ENCODE data around the gene XRCC1. TPM values are rescaled to one million over a fixed set of nuclear protein-coding genes. Genes with fewer than 3 reads are reported as not detected.

Gene XRCC1
- total and polyA plus RNA-seq, 2 of the 8 experiments (the other 6 are each of a cell fraction or from before 2014, with no cell fraction given): 42.5 to 44.4 TPM

DNA sequence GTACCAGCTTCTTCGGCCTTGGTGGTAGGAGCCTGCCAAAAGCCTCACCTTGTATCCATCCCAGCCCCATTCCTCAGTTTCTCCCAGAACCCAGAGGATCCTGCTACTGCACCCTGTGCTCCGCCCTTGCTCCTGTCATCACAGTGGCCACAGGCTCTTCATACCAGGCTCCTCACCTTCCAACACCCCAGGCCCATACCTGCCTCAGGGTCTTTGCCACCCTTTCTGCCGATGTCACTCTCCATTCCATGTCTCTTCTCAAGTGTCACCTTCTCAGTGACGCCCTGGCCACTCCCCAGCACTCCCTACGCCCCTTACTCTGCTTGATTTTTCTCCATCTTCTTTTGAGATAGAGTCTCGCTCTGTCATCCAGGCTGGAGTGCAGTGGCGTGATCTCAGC is 34.5 kb upstream of the XRCC1 start:
- Histone ChIP-seq H2BK5ac (ENCODE audit: low read depth, low read length) (no peak overlapping the region), H3K23me2 (ENCODE audit: low read depth, low read length) (no peaks in the 10 kb centered on the region; the same call in 1 of the 2 replicates), H3K27ac (ENCODE audit: low read depth, low read length) (no peak overlapping the region), H3K9ac (replicated peaks in 1 of 4; ENCODE audit: extremely low read depth in 1 of 4, low read depth in 3 of 4, low read length in 3 of 4) (no peak overlapping the region), H3K79me1 (ENCODE audit: low read depth, low read length) (peaks cover 5% of the 10 kb centered on the region; the same call in 1 of the 2 replicates), H3K23ac (ENCODE audit: insufficient read length) (no peak overlapping the region), H3K36me3 (ENCODE audit: control insufficient read depth in 2 of 4, insufficient read depth in 4 of 4, low read length in 3 of 4) (peaks cover 0 to 4% (median 1%) of the 10 kb centered on the region in 4 experiments; a peak in 2 of 8 replicates), H3K18ac (ENCODE audit: extremely low read depth, low read length) (no peak overlapping the region), H3K79me2 (ENCODE audit: control insufficient read depth in 1 of 2, insufficient read depth in 2 of 2, low read length in 2 of 2) (no peaks in the 10 kb centered on the region), H3K4ac (replicated peaks; ENCODE audit: insufficient read length, low read depth, low read length) (no peak overlapping the region), H2BK120ac (replicated peaks; ENCODE audit: low read depth, low read length) (no peak overlapping the region), H3K4me2 (ENCODE audit: insufficient read depth in 1 of 2, low read depth in 2 of 2, low read length in 2 of 2) (no peak overlapping the region), H2BK20ac (ENCODE audit: low read length) (no peak overlapping the region), H3K14ac (ENCODE audit: insufficient read length) (no peak overlapping the region), H3K27me3 (replicated peaks in 1 of 4; ENCODE audit: control insufficient read depth in 3 of 4, extremely low read depth in 1 of 4, insufficient read depth in 3 of 4, low read length in 3 of 4) (no peaks in the 10 kb centered on the region), H4K8ac (ENCODE audit: extremely low read depth, insufficient read depth, low read length) (no peak overlapping the region), H2AFZ (ENCODE audit: low read length) (no peak overlapping the region), H3K9me3 (ENCODE audit: insufficient read depth in 2 of 2, low read depth in 1 of 2, low read length in 1 of 2) (no peaks in the 10 kb centered on the region; a peak in 1 of 4 replicates), H3K56ac (replicated peaks; ENCODE audit: insufficient read length, low read depth, low read length) (no peak overlapping the region), H4K20me1 (replicated peaks in 1 of 2; ENCODE audit: control insufficient read depth in 1 of 2, insufficient read depth in 2 of 2, low read length in 2 of 2) (peaks cover 0 to 9% of the 10 kb centered on the region in 2 experiments), H2AK5ac (ENCODE audit: low read depth, low read length) (no peak overlapping the region), H2BK15ac (ENCODE audit: low read length) (no peak overlapping the region), H2BK12ac (ENCODE audit: low read depth, low read length) (no peak overlapping the region), H4K91ac (replicated peaks; ENCODE audit: insufficient read length, low read length) (no peak overlapping the region), H3K4me1 (replicated peaks in 1 of 4; ENCODE audit: control insufficient read depth in 3 of 4, insufficient read depth in 4 of 4, low read length in 3 of 4) (no peaks in the 10 kb centered on the region), H4K5ac (ENCODE audit: insufficient read length, low read depth, low read length) (no peak overlapping the region), H3K4me3 (ENCODE audit: extremely low read depth in 1 of 4, insufficient read depth in 2 of 4, low read depth in 3 of 4, low read length in 4 of 4) (no peak overlapping the region)
- ChIA-PET CTCF (ENCODE audit: partially characterized antibody) (interaction anchor here (0.5 to 1.7 kb wide), 4 partner anchors 16 to 119 kb away, joined by 3 to 4 read pairs (median 3); no protein-coding TSS in a partner anchor), POLR2A (ENCODE audit: partially characterized antibody) (interaction anchor here (0.6 to 1.3 kb wide), 3 partner anchors 11 to 40 kb away, joined by 3 read pairs; no protein-coding TSS in a partner anchor)
- FAIRE-seq: no peak
- WGBS, 2 experiments (ENCODE audit: extremely low coverage in 1 of 2, insufficient coverage in 1 of 2, insufficient read length in 1 of 2, insufficient replicate concordance in 2 of 2, low coverage in 1 of 2, low lambda C conversion rate in 2 of 2, missing lambda C conversion rate in 1 of 2): 83% methylated on average over 7 of the region's 7 CpGs; no CpG with 5 or more reads in 1 of the 2 experiments
- DNase-seq (ENCODE audit: low read depth in 1 of 2, low spot score in 2 of 2): no peak
- TF ChIP-seq BCL11A (IDR thresholded peaks at IDR 0.05; ENCODE audit: low read depth in 2 of 2, low read length in 2 of 2): no peak
